ENCODE measurements around the gene HEXIM1. TPM values are rescaled to one million over a fixed set of nuclear protein-coding genes. Genes with fewer than 3 reads are reported as not detected.

Gene HEXIM1
- total RNA-seq, 2 experiments from 2014 or later, result 40.2 to 42.4 TPM

- CTCF ChIA-PET, result interaction anchor here (0.9 to 11.4 kb wide), 5 partner anchors 18 to 232 kb away, joined by 3 to 583 read pairs (median 31); partner anchors contain the start of genes HEXIM1 and HEXIM2
- Mint-ChIP-seq H3K9me3 (ENCODE audit: low read depth) (no peaks in the 10 kb centered on the region), H3K27ac (no peak overlapping the region), H3K4me1 (peaks cover 25% of the 10 kb centered on the region), H3K36me3 (no peaks in the 10 kb centered on the region), H3K4me3 (no peak overlapping the region), H3K27me3 (no peaks in the 10 kb centered on the region)
- DNase-seq (no peak), ATAC-seq (no peak)
Observed at GRCh38 chr17:45136846-45137560, 11.3 kb upstream of the HEXIM1 start.

GRCh38 chr17:45137561-45138305, 10.5 kb upstream of the HEXIM1 start:
- Mint-ChIP-seq H3K4me1 (peaks cover 26% of the 10 kb centered on the region), H3K27me3 (no peaks in the 10 kb centered on the region), H3K9me3 (ENCODE audit: low read depth) (no peaks in the 10 kb centered on the region), H3K36me3 (no peaks in the 10 kb centered on the region), H3K4me3 (no peak overlapping the region), H3K27ac (no peak overlapping the region)
- CTCF ChIA-PET, result interaction anchor here (0.9 to 11.4 kb wide), 3 partner anchors 18 to 232 kb away, joined by 3 to 583 read pairs (median 401); partner anchors contain the start of genes HEXIM1 and HEXIM2
- ATAC-seq (no peak), DNase-seq (no peak)

GRCh38 chr17:45138911-45139532, 9.3 kb upstream of the HEXIM1 start:
- no peaks in the 10 kb centered on the region for H3K9me3 Mint-ChIP-seq (ENCODE audit: low read depth)
- H3K4me3 Mint-ChIP-seq, result no peak overlapping the region
- no peak for ATAC-seq
- H3K36me3 Mint-ChIP-seq, result no peaks in the 10 kb centered on the region
- H3K4me1 Mint-ChIP-seq, result peaks cover 26% of the 10 kb centered on the region
- no peak for DNase-seq
- H3K27me3 Mint-ChIP-seq, result no peaks in the 10 kb centered on the region
- CTCF ChIA-PET, result interaction anchor here (0.6 to 11.4 kb wide), 4 partner anchors 9 to 1120 kb away, joined by 3 to 583 read pairs (median 202); partner anchors contain the start of genes HEXIM1 and HEXIM2
- no peak overlapping the region for H3K27ac Mint-ChIP-seq

- CTCF ChIA-PET, result interaction anchor here (0.6 to 11.4 kb wide), 4 partner anchors 10 to 1120 kb away, joined by 3 to 583 read pairs (median 202); partner anchors contain the start of genes HEXIM1 and HEXIM2
- DNase-seq (no peak), ATAC-seq (no peak)
- H3K9me3 Mint-ChIP-seq (ENCODE audit: low read depth), result no peaks in the 10 kb centered on the region
- H3K27ac Mint-ChIP-seq, result no peak overlapping the region
- H3K36me3 Mint-ChIP-seq, result no peaks in the 10 kb centered on the region
- no peaks in the 10 kb centered on the region for H3K27me3 Mint-ChIP-seq
- peaks cover 26% of the 10 kb centered on the region for H3K4me1 Mint-ChIP-seq
- H3K4me3 Mint-ChIP-seq, result no peak overlapping the region
Observed at GRCh38 chr17:45139533-45139920, 8.7 kb upstream of the HEXIM1 start.

GRCh38 chr17:45143094-45143670, 5.1 kb upstream of the HEXIM1 start:
- ATAC-seq (no peak), DNase-seq (no peak)
- no peak overlapping the region for H3K4me3 Mint-ChIP-seq
- no peaks in the 10 kb centered on the region for H3K9me3 Mint-ChIP-seq (ENCODE audit: low read depth)
- peaks cover 2% of the 10 kb centered on the region for H3K36me3 Mint-ChIP-seq
- H3K27me3 Mint-ChIP-seq, result peaks cover 2% of the 10 kb centered on the region
- CTCF ChIA-PET, result interaction anchor here (24.7 kb wide), 1 partner anchor 8 kb away, joined by 583 read pairs; the partner anchor contains the start of genes ACBD4 and PLCD3
- H3K27ac Mint-ChIP-seq, result no peak overlapping the region
- peaks cover 31% of the 10 kb centered on the region for H3K4me1 Mint-ChIP-seq

- H3K36me3 Mint-ChIP-seq, result peaks cover 2% of the 10 kb centered on the region
- no peak overlapping the region for H3K27ac Mint-ChIP-seq
- H3K4me3 Mint-ChIP-seq, result no peak overlapping the region
- no peak for ATAC-seq
- H3K27me3 Mint-ChIP-seq, result peaks cover 2% of the 10 kb centered on the region
- CTCF ChIA-PET, result interaction anchor here (24.7 kb wide), 1 partner anchor 8 kb away, joined by 583 read pairs; the partner anchor contains the start of genes ACBD4 and PLCD3
- H3K9me3 Mint-ChIP-seq (ENCODE audit: low read depth), result no peaks in the 10 kb centered on the region
- H3K4me1 Mint-ChIP-seq, result peaks cover 31% of the 10 kb centered on the region
- no peak for DNase-seq
Observed at GRCh38 chr17:45143767-45144198, 4.5 kb upstream of the HEXIM1 start.

- peak overlapping the region; percentile 4 for H3K27ac Mint-ChIP-seq
- H3K9me3 Mint-ChIP-seq (ENCODE audit: low read depth), result no peaks in the 10 kb centered on the region
- ATAC-seq, result no peak
- CTCF ChIA-PET, result interaction anchor here (1.0 to 24.7 kb wide), 2 partner anchors 9 to 53 kb away, joined by 4 to 583 read pairs; partner anchors contain the start of genes ACBD4 and PLCD3
- H3K4me3 Mint-ChIP-seq, result peak overlapping the region; percentile 38
- peaks cover 2% of the 10 kb centered on the region for H3K36me3 Mint-ChIP-seq
- peaks cover 2% of the 10 kb centered on the region for H3K27me3 Mint-ChIP-seq
- DNase-seq, result no peak
- H3K4me1 Mint-ChIP-seq, result peaks cover 31% of the 10 kb centered on the region
Observed at GRCh38 chr17:45144199-45145034, 3.9 kb upstream of the HEXIM1 start.

GRCh38 chr17:45145035-45145389, 3.3 kb upstream of the HEXIM1 start:
- H3K36me3 Mint-ChIP-seq, result peaks cover 8% of the 10 kb centered on the region
- peak overlapping the region; percentile 16 for H3K4me3 Mint-ChIP-seq
- ATAC-seq, result no peak

GRCh38 chr17:45146166-45146565, 2.1 kb upstream of the HEXIM1 start:
- ATAC-seq (no peak), DNase-seq (no peak)
- Mint-ChIP-seq H3K36me3 (peaks cover 12% of the 10 kb centered on the region), H3K27me3 (peaks cover 2% of the 10 kb centered on the region), H3K4me3 (peak overlapping the region; percentile 99), H3K27ac (peak overlapping the region; percentile 100), H3K4me1 (peaks cover 42% of the 10 kb centered on the region), H3K9me3 (ENCODE audit: low read depth) (no peaks in the 10 kb centered on the region)
- CTCF ChIA-PET, result interaction anchor here (0.8 to 24.7 kb wide), 4 partner anchors 9 to 75 kb away, joined by 3 to 583 read pairs (median 32); partner anchors contain the start of genes ACBD4, FMNL1 and PLCD3

More at GRCh38 chr17:45145035-45145389, 3.3 kb upstream of the HEXIM1 start:
- Mint-ChIP-seq H3K9me3 (ENCODE audit: low read depth) (no peaks in the 10 kb centered on the region), H3K27ac (peak overlapping the region; percentile 4), H3K4me1 (peaks cover 35% of the 10 kb centered on the region), H3K27me3 (peaks cover 2% of the 10 kb centered on the region)
- CTCF ChIA-PET, result interaction anchor here (0.6 to 24.7 kb wide), 5 partner anchors 9 to 53 kb away, joined by 3 to 583 read pairs (median 3); partner anchors contain the start of genes ACBD4 and PLCD3
- DNase-seq, result no peak

GRCh38 chr17:45146592-45146889, 1.7 kb upstream of the HEXIM1 start:
- no peak for ATAC-seq
- CTCF ChIA-PET, result interaction anchor here (0.8 to 24.7 kb wide), 3 partner anchors 8 to 74 kb away, joined by 5 to 583 read pairs (median 58); partner anchors contain the start of genes ACBD4, FMNL1 and PLCD3
- Mint-ChIP-seq H3K4me3 (peak overlapping the region; percentile 99), H3K4me1 (peaks cover 42% of the 10 kb centered on the region), H3K27me3 (peaks cover 2% of the 10 kb centered on the region), H3K9me3 (ENCODE audit: low read depth) (no peaks in the 10 kb centered on the region), H3K27ac (peak overlapping the region; percentile 100), H3K36me3 (peaks cover 12% of the 10 kb centered on the region)
- DNase-seq, result no peak

GRCh38 chr17:45146890-45147580, 1.2 kb upstream of the HEXIM1 start:
- peak overlapping the region; percentile 99 for H3K4me3 Mint-ChIP-seq
- peaks cover 2% of the 10 kb centered on the region for H3K27me3 Mint-ChIP-seq
- DNase-seq (peak; percentile 84), ATAC-seq (peak; percentile 6)
- H3K27ac Mint-ChIP-seq, result peak overlapping the region; percentile 100
- peaks cover 46% of the 10 kb centered on the region for H3K4me1 Mint-ChIP-seq
- CTCF ChIA-PET, result interaction anchor here (0.6 to 24.7 kb wide), 7 partner anchors 11 to 453 kb away, joined by 3 to 583 read pairs (median 59); partner anchors contain the start of genes ACBD4, FMNL1, HEXIM2 and PLCD3
- H3K36me3 Mint-ChIP-seq, result peaks cover 12% of the 10 kb centered on the region
- no peaks in the 10 kb centered on the region for H3K9me3 Mint-ChIP-seq (ENCODE audit: low read depth)
